Measurements from ENCODE around the gene RHCG. TPM values are rescaled to one million over a fixed set of nuclear protein-coding genes. Genes with fewer than 3 reads are reported as not detected.

Gene RHCG
- total RNA-seq, 1 experiment from 2014 or later: not detected

DNA sequence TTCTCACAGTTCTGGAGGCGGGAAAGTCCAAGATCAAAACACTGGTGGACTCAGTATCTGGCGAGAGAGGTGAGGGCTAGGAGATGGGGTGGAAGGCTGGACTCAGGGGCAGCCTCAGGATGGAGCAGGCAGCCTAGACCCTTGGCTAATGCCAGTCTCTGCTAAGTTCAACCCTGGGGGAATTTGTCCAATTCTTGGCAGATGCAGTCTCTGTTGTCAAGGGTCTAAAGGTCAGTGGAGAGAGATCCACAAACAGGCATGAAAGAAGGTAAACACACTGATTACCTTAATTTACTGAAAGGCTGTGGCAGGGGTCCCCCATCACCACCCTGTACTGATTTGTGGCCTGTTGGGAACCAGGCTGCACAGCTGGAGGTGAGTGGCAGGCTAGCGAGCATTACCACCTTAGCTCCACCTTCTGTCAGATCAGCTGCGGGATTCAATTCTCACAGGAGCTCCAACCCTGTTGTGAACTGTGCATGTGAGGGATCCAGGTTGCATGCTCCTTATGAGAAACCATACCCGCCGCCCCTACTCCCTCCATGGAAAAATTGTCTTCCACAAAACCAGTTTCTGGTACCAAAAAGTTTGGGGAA, 32.5 kb upstream of the RHCG start:
- Histone ChIP-seq H3K9me2 (replicated peaks; ENCODE audit: insufficient read depth, low read length) (no peaks in the 10 kb centered on the region), H2AFZ (ENCODE audit: low read length) (no peak overlapping the region)

GRCh38 chr15:89526601-89527441, 30.4 kb upstream of the RHCG start:
- Histone ChIP-seq H3K79me2 (ENCODE audit: low read length) (no peaks in the 10 kb centered on the region), H3K27me3 (ENCODE audit: low read length) (no peaks in the 10 kb centered on the region), H3K4me3 (ENCODE audit: low read length) (no peak overlapping the region), H4K20me1 (ENCODE audit: insufficient read depth, low read depth, low read length) (no peaks in the 10 kb centered on the region), H3K27ac (ENCODE audit: low read length) (no peak overlapping the region), H3K9me2 (replicated peaks; ENCODE audit: insufficient read depth, low read length) (no peaks in the 10 kb centered on the region), H2AFZ (ENCODE audit: low read length) (no peak overlapping the region), H3K36me3 (ENCODE audit: insufficient read depth, low read length) (no peaks in the 10 kb centered on the region), H3K9ac (ENCODE audit: low read length) (no peak overlapping the region), H3K4me2 (ENCODE audit: low read depth, low read length, poor library complexity, severe bottlenecking) (no peak overlapping the region), H3K4me1 (ENCODE audit: low read length) (peaks cover 9% of the 10 kb centered on the region), H3K9me3 (ENCODE audit: low read length) (no peaks in the 10 kb centered on the region)
- no peak for DNase-seq

More for the DNA sequence above, 32.5 kb upstream of the RHCG start:
- Histone ChIP-seq H3K4me3 (ENCODE audit: low read length) (no peak overlapping the region), H3K27me3 (ENCODE audit: low read length) (no peaks in the 10 kb centered on the region), H3K4me2 (ENCODE audit: low read depth, low read length, poor library complexity, severe bottlenecking) (no peak overlapping the region), H3K27ac (ENCODE audit: low read length) (no peak overlapping the region), H3K79me2 (ENCODE audit: low read length) (no peaks in the 10 kb centered on the region), H3K9me3 (ENCODE audit: low read length) (no peaks in the 10 kb centered on the region), H4K20me1 (ENCODE audit: insufficient read depth, low read depth, low read length) (no peaks in the 10 kb centered on the region), H3K36me3 (ENCODE audit: insufficient read depth, low read length) (no peaks in the 10 kb centered on the region), H3K9ac (ENCODE audit: low read length) (no peak overlapping the region), H3K4me1 (ENCODE audit: low read length) (peaks cover 5% of the 10 kb centered on the region)
- DNase-seq: no peak

DNA sequence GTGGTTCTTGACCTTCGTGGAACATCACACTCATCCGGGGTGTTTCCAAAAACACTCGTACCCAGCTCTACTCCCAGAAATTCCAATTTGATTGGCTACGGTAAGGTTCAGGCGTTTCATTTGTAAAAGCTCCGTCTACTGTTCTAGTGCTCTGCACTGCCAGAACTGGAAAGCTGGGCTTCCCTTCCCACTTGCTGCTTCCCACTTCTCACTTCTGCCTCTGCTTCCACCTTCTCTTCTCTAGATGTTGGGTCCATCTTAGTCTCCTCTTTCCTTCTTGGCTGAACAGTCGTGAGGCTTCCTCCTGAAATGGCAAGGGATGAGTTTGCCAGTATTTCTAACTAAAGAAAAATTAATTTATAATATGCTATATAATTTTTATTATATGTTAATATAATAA, 29.8 kb upstream of the RHCG start:
- no peak for DNase-seq
- H4K20me1 ChIP-seq (ENCODE audit: insufficient read depth, low read depth, low read length): no peaks in the 10 kb centered on the region
- no peak overlapping the region for H2AFZ ChIP-seq (ENCODE audit: low read length)
- no peak overlapping the region for H3K4me2 ChIP-seq (ENCODE audit: low read depth, low read length, poor library complexity, severe bottlenecking)
- H3K4me3 ChIP-seq (ENCODE audit: low read length): no peak overlapping the region
- H3K9me3 ChIP-seq (ENCODE audit: low read length): no peaks in the 10 kb centered on the region
- no peak overlapping the region for H3K9ac ChIP-seq (ENCODE audit: low read length)
- H3K79me2 ChIP-seq (ENCODE audit: low read length): no peaks in the 10 kb centered on the region
- H3K9me2 ChIP-seq (replicated peaks; ENCODE audit: insufficient read depth, low read length): no peaks in the 10 kb centered on the region
- no peaks in the 10 kb centered on the region for H3K27me3 ChIP-seq (ENCODE audit: low read length)
- no peaks in the 10 kb centered on the region for H3K36me3 ChIP-seq (ENCODE audit: insufficient read depth, low read length)
- H3K4me1 ChIP-seq (ENCODE audit: low read length): peaks cover 9% of the 10 kb centered on the region
- no peak overlapping the region for H3K27ac ChIP-seq (ENCODE audit: low read length)

DNA sequence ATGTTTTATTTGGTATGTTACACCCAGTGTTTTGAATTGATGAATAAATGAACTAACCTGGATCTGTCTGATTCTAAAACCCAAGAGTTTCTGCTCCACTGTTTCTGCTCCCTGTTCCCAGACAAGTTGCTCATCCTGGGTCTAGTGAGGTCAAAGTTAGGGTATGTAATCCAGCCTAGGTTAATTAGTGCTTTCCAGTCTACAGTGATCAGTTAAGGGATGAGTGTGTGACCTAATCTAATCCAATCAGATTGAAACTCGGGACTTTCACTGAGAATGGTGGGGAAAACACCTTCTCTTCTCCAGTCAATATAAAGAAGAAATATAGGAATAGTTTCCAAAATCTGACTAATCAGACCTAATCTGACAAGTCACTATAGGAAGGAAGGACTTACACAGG, 27.8 kb upstream of the RHCG start:
- Histone ChIP-seq H3K79me2 (ENCODE audit: low read length) (no peaks in the 10 kb centered on the region), H3K9me2 (replicated peaks; ENCODE audit: insufficient read depth, low read length) (no peaks in the 10 kb centered on the region), H3K27me3 (ENCODE audit: low read length) (no peaks in the 10 kb centered on the region), H3K4me3 (ENCODE audit: low read length) (no peak overlapping the region), H3K4me2 (ENCODE audit: low read depth, low read length, poor library complexity, severe bottlenecking) (no peak overlapping the region), H3K36me3 (ENCODE audit: insufficient read depth, low read length) (no peaks in the 10 kb centered on the region), H3K9me3 (ENCODE audit: low read length) (no peaks in the 10 kb centered on the region), H2AFZ (ENCODE audit: low read length) (no peak overlapping the region), H3K9ac (ENCODE audit: low read length) (no peak overlapping the region), H3K4me1 (ENCODE audit: low read length) (peaks cover 9% of the 10 kb centered on the region), H4K20me1 (ENCODE audit: insufficient read depth, low read depth, low read length) (no peaks in the 10 kb centered on the region), H3K27ac (ENCODE audit: low read length) (no peak overlapping the region)
- no peak for DNase-seq

GRCh38 chr15:89523101-89523500, 26.7 kb upstream of the RHCG start:
- Histone ChIP-seq H3K36me3 (ENCODE audit: insufficient read depth, low read length) (no peaks in the 10 kb centered on the region), H4K20me1 (ENCODE audit: insufficient read depth, low read depth, low read length) (no peaks in the 10 kb centered on the region), H3K9me3 (ENCODE audit: low read length) (no peaks in the 10 kb centered on the region), H3K4me2 (ENCODE audit: low read depth, low read length, poor library complexity, severe bottlenecking) (no peak overlapping the region), H3K79me2 (ENCODE audit: low read length) (no peaks in the 10 kb centered on the region), H3K27me3 (ENCODE audit: low read length) (no peaks in the 10 kb centered on the region), H2AFZ (ENCODE audit: low read length) (no peak overlapping the region), H3K4me1 (ENCODE audit: low read length) (peaks cover 9% of the 10 kb centered on the region), H3K4me3 (ENCODE audit: low read length) (no peak overlapping the region), H3K9me2 (replicated peaks; ENCODE audit: insufficient read depth, low read length) (no peaks in the 10 kb centered on the region), H3K27ac (ENCODE audit: low read length) (no peak overlapping the region), H3K9ac (ENCODE audit: low read length) (no peak overlapping the region)
- DNase-seq: no peak

- no peak overlapping the region for H2AFZ ChIP-seq (ENCODE audit: low read length)
- H3K4me3 ChIP-seq (ENCODE audit: low read length): no peak overlapping the region
- no peaks in the 10 kb centered on the region for H3K9me2 ChIP-seq (replicated peaks; ENCODE audit: insufficient read depth, low read length)
- H3K79me2 ChIP-seq (ENCODE audit: low read length): no peaks in the 10 kb centered on the region
- no peaks in the 10 kb centered on the region for H4K20me1 ChIP-seq (ENCODE audit: insufficient read depth, low read depth, low read length)
- H3K36me3 ChIP-seq (ENCODE audit: insufficient read depth, low read length): no peaks in the 10 kb centered on the region
- DNase-seq: no peak
- H3K9ac ChIP-seq (ENCODE audit: low read length): no peak overlapping the region
- no peak overlapping the region for H3K27ac ChIP-seq (ENCODE audit: low read length)
- peaks cover 9% of the 10 kb centered on the region for H3K4me1 ChIP-seq (ENCODE audit: low read length)
- H3K27me3 ChIP-seq (ENCODE audit: low read length): no peaks in the 10 kb centered on the region
- H3K4me2 ChIP-seq (ENCODE audit: low read depth, low read length, poor library complexity, severe bottlenecking): no peak overlapping the region
- no peaks in the 10 kb centered on the region for H3K9me3 ChIP-seq (ENCODE audit: low read length)
Measured at GRCh38 chr15:89521605-89522004, 25.2 kb upstream of the RHCG start.

- Histone ChIP-seq H3K4me1 (ENCODE audit: low read length) (no peaks in the 10 kb centered on the region), H3K9me3 (ENCODE audit: low read length) (no peaks in the 10 kb centered on the region), H3K4me2 (ENCODE audit: low read depth, low read length, poor library complexity, severe bottlenecking) (no peak overlapping the region), H3K4me3 (ENCODE audit: low read length) (no peak overlapping the region), H4K20me1 (ENCODE audit: insufficient read depth, low read depth, low read length) (no peaks in the 10 kb centered on the region), H3K27me3 (ENCODE audit: low read length) (no peaks in the 10 kb centered on the region), H3K79me2 (ENCODE audit: low read length) (no peaks in the 10 kb centered on the region), H3K9ac (ENCODE audit: low read length) (no peak overlapping the region), H3K36me3 (ENCODE audit: insufficient read depth, low read length) (no peaks in the 10 kb centered on the region), H2AFZ (ENCODE audit: low read length) (no peak overlapping the region), H3K9me2 (replicated peaks; ENCODE audit: insufficient read depth, low read length) (no peaks in the 10 kb centered on the region), H3K27ac (ENCODE audit: low read length) (no peak overlapping the region)
- DNase-seq: no peak
Measured at GRCh38 chr15:89515477-89515876, 19.1 kb upstream of the RHCG start.

DNA sequence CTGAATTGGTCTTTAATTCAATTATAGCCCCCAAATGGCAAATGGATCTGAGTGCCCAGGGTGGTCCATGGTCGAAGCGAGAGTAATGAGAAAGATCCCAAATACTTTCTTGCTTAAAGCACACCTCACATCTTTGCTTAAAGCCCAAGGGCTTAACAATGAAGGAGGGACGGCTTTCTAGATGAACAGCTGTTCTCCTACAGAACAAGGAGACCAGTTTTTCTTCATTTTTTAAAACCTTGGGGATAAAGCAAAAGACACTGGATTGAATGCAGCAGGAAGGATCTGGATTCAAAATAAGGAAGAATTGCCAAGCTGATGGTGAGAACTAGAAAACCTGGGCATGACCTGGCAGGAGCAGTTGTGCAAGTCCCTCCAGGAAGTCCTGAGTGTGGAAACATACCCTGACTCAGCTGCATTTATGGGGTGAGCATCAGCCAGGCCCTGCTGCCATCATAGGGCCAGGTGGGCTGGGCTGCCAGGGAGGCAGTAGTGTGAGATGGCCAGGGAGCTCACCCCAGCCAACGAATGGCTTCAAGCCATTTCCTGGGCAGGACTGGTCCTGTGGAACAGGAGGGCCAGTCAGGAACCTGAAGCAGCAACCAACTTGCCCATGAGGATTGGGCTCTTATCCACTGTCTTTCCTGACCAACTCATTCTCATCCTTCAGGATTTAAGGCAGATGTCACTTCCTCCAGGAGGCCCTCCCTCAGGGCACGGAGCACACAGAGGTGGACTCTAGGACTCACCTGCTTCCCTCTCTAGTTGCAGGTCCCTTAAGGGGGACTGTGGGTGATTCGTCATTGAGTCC, 18.4 kb upstream of the RHCG start:
- Histone ChIP-seq H3K9ac (ENCODE audit: low read length) (no peak overlapping the region), H2AFZ (ENCODE audit: low read length) (no peak overlapping the region), H3K9me3 (ENCODE audit: low read length) (no peaks in the 10 kb centered on the region), H3K9me2 (replicated peaks; ENCODE audit: insufficient read depth, low read length) (no peaks in the 10 kb centered on the region), H3K4me1 (ENCODE audit: low read length) (no peaks in the 10 kb centered on the region), H3K4me2 (ENCODE audit: low read depth, low read length, poor library complexity, severe bottlenecking) (no peak overlapping the region), H3K27me3 (ENCODE audit: low read length) (no peaks in the 10 kb centered on the region), H3K27ac (ENCODE audit: low read length) (no peak overlapping the region), H3K36me3 (ENCODE audit: insufficient read depth, low read length) (no peaks in the 10 kb centered on the region), H4K20me1 (ENCODE audit: insufficient read depth, low read depth, low read length) (no peaks in the 10 kb centered on the region), H3K4me3 (ENCODE audit: low read length) (no peak overlapping the region), H3K79me2 (ENCODE audit: low read length) (no peaks in the 10 kb centered on the region)
- DNase-seq: no peak

Measured in Karpas-422 (cell line).